RWPE2 (cell line): ENCODE results near the gene CACNA1D.

Experiments used
- ATAC-seq: fragments of 200-7000 bp; cut with Tn5 transposase; 3 replicates; pipeline ENCODE4 v1.9.1; 2021; ENCODE audit warnings: low read depth
- DNase-seq: peaks from one replicate; pipeline ENCODE4 v3.0.0-alpha.2; 2020; ENCODE audit warnings: low spot score
- H3K27ac ChIP-seq: fragments of 450-650 bp; 2 replicates; pipeline ENCODE4 v1.5.1; 2017; ENCODE audit warnings: mild to moderate bottlenecking; ENCODE audit not compliant: poor library complexity, severe bottlenecking
- H3K27me3 ChIP-seq: fragments of 250-450 bp; sonication (Bioruptor Pico); 2 replicates; pipeline ENCODE4 v1.5.1; 2021; ENCODE audit warnings: mild to moderate bottlenecking, moderate library complexity; ENCODE audit not compliant: insufficient read depth, poor library complexity, severe bottlenecking
- H3K36me3 ChIP-seq: fragments of 250-450 bp; sonication (Bioruptor Pico); 2 replicates; pipeline ENCODE4 v1.5.1; 2020; ENCODE audit warnings: low read depth, mild to moderate bottlenecking, moderate library complexity
- H3K4me1 ChIP-seq: fragments of 250-450 bp; sonication (Bioruptor Pico); 2 replicates; pipeline ENCODE4 v1.5.1; 2021; ENCODE audit warnings: mild to moderate bottlenecking, moderate library complexity; ENCODE audit not compliant: insufficient read depth, poor library complexity, severe bottlenecking
- H3K4me3 ChIP-seq: fragments of 250-450 bp; sonication (Bioruptor Pico); 2 replicates; pipeline ENCODE4 v1.5.1; 2021; ENCODE audit warnings: mild to moderate bottlenecking, moderate library complexity; ENCODE audit not compliant: severe bottlenecking
- H3K9me3 ChIP-seq: fragments of 250-450 bp; sonication (Bioruptor Pico); 2 replicates; pipeline ENCODE4 v1.5.1; 2021; ENCODE audit warnings: mild to moderate bottlenecking, moderate library complexity; ENCODE audit not compliant: severe bottlenecking
- TF ChIP-seq, protein P1 (sequence below): fragments of 450-650 bp; IDR thresholded peaks from one replicate; pipeline ENCODE4 v1.5.1; 2017; ENCODE audit warnings: mild to moderate bottlenecking, moderate library complexity; ENCODE audit not compliant: poor library complexity, severe bottlenecking

The CACNA1D gene

DNA sequence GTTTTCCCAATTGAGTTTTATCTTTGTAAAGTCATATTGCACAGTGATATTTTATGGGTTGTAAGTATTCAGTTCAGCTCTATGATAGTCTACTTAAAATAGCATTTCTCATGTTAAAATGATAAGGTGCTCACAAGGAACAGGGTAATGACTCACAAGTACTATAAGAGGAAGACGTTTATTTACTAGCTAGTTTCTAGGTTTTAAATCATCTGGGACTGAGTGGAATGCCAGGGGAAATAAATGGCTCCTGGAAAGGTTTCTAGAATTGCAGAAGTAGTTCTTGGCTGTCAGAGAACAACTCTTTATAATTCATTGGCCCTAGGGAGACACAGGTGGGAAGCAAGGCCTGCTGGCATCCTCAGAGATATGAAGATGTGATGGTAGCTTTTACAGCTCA is 239.0 kb downstream of the CACNA1D start:
- DNase-seq (no peak), ATAC-seq (no peak)

DNA sequence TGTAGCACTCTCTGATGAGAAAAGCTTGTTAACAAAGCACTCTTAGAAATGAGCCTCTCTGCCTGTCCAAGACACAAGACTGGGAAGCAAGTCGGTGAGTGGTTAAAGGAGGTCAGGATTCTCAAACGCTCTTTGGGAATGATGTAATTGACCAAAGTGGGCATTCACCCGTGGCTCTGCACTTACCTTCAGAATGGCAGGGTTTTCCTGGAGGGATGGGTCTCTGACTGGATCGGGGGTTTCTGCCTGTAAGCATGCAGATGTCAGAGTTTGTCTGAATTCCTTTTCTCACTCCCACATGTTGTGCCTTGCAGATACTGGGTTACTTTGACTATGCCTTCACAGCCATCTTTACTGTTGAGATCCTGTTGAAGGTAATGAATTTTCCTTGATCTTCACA is 245.6 kb downstream of the CACNA1D start:
- DNase-seq: no peak
- ATAC-seq: no peak
- no peak overlapping the region for H3K27ac ChIP-seq
- no peaks in the 10 kb centered on the region for H3K4me1 ChIP-seq
- H3K27me3 ChIP-seq: peaks cover 3% of the 10 kb centered on the region
- TF ChIP-seq, protein P1, sequence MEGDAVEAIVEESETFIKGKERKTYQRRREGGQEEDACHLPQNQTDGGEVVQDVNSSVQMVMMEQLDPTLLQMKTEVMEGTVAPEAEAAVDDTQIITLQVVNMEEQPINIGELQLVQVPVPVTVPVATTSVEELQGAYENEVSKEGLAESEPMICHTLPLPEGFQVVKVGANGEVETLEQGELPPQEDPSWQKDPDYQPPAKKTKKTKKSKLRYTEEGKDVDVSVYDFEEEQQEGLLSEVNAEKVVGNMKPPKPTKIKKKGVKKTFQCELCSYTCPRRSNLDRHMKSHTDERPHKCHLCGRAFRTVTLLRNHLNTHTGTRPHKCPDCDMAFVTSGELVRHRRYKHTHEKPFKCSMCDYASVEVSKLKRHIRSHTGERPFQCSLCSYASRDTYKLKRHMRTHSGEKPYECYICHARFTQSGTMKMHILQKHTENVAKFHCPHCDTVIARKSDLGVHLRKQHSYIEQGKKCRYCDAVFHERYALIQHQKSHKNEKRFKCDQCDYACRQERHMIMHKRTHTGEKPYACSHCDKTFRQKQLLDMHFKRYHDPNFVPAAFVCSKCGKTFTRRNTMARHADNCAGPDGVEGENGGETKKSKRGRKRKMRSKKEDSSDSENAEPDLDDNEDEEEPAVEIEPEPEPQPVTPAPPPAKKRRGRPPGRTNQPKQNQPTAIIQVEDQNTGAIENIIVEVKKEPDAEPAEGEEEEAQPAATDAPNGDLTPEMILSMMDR: no peak
- H3K4me3 ChIP-seq: no peak overlapping the region
- H3K36me3 ChIP-seq: no peaks in the 10 kb centered on the region
- no peaks in the 10 kb centered on the region for H3K9me3 ChIP-seq

More for the DNA sequence above, 239.0 kb downstream of the CACNA1D start:
- H3K36me3 ChIP-seq: no peaks in the 10 kb centered on the region
- no peak overlapping the region for H3K27ac ChIP-seq
- TF ChIP-seq, protein P1: no peak
- H3K4me1 ChIP-seq: no peaks in the 10 kb centered on the region
- H3K27me3 ChIP-seq: no peaks in the 10 kb centered on the region
- no peak overlapping the region for H3K4me3 ChIP-seq
- no peaks in the 10 kb centered on the region for H3K9me3 ChIP-seq

DNA sequence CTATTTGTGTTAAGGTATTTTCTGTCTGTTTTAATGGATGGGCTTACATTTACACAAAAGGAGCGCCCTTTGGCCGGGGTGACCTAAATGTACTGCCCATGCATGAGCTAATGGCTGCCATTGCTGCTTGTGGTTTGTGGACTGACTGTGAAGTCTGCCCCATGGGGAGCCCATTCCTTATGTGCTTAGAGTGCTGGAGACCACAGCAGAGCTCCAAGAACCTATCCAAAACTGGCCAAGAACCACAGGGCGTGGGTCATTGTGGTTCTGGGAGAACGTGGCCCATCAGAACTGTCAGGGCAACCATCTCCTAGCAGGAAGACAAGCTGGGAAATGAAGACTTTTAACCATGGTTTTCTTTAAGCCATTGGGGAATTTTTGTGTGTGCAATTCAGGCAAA is 246.5 kb downstream of the CACNA1D start:
- Histone ChIP-seq H3K9me3 (no peaks in the 10 kb centered on the region), H3K27me3 (peaks cover 3% of the 10 kb centered on the region), H3K36me3 (no peaks in the 10 kb centered on the region), H3K4me1 (no peaks in the 10 kb centered on the region), H3K27ac (no peak overlapping the region), H3K4me3 (no peak overlapping the region)
- no peak for ATAC-seq
- DNase-seq: no peak
- TF ChIP-seq, protein P1: no peak

DNA sequence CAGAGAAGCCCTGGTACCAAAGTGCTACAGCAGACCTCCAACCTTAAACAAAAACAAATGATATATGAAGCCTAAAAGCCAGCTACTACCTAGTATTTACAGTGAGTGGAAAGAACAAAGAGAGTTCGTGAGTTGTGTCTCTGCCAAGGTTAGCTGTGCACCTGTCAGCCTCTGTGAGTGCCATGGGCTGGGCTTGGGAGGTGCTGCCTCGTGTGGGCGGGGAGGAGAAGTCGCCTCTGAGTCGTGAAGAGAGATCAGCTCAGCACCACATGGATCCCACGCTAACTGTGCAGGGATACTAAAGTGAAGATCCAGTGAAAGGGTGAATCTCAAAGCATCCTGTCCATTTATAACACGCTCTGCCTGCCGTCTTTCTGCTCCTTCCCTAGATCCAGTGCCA is 249.9 kb downstream of the CACNA1D start:
- Histone ChIP-seq H3K27me3 (peaks cover 3% of the 10 kb centered on the region), H3K36me3 (no peaks in the 10 kb centered on the region), H3K9me3 (no peaks in the 10 kb centered on the region), H3K27ac (no peak overlapping the region), H3K4me3 (no peak overlapping the region), H3K4me1 (no peaks in the 10 kb centered on the region)
- no peak for ATAC-seq
- TF ChIP-seq, protein P1: no peak
- DNase-seq: no peak

DNA sequence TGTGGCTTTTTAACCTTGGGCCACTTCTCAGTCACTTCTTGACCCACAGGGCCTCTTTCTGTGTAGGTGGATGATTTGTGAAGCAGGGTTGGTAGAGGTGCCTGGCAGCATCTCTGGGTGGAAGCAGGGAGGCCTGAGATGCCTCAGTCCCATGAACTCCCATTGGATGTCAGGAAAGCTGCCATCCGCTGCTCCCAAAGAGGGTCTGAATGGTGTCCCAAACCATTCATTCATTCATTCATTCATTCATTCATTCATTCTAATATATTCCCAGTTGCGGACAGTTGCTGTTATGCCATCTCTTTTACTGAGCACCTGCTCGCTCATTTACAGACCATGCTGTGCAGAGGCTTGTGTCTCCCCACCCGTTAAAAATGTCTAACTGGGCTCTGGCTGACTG is 253.1 kb downstream of the CACNA1D start:
- DNase-seq: no peak
- Histone ChIP-seq H3K27me3 (no peaks in the 10 kb centered on the region), H3K36me3 (no peaks in the 10 kb centered on the region), H3K4me3 (no peak overlapping the region), H3K27ac (no peak overlapping the region), H3K4me1 (no peaks in the 10 kb centered on the region), H3K9me3 (no peaks in the 10 kb centered on the region)
- no peak for ATAC-seq
- TF ChIP-seq, protein P1: no peak
